Liver (tissue), 9 donors: Measurements from ENCODE around the gene AGPAT4. TPM values are rescaled to one million over a fixed set of nuclear protein-coding genes. Genes with fewer than 3 reads are reported as not detected.

Source experiments
- DNase-seq: peaks from one replicate; pipeline ENCODE4 v3.0.0-alpha.2; 2017; ENCODE audit warnings: low spot score
- H3K27ac ChIP-seq, 2 donors: one replicate each; pipeline ENCODE4 v1.7.0; 2013; ENCODE audit warnings: inconsistent platforms in 2 of 2, low read length in 2 of 2, control low read depth in 1 of 2, low read depth in 1 of 2, mild to moderate bottlenecking in 1 of 2
- H3K27me3 ChIP-seq, 4 donors: one replicate each; pipeline versions ENCODE4 v1.6.1 to v1.7.0; 2013; ENCODE audit warnings: low read length in 3 of 4, inconsistent platforms in 1 of 4, mild to moderate bottlenecking in 1 of 4, moderate library complexity in 1 of 4; ENCODE audit not compliant: control insufficient read depth in 4 of 4, insufficient read depth in 4 of 4
- H3K36me3 ChIP-seq, 4 donors: one replicate each; pipeline versions ENCODE4 v1.6.1 to v1.7.0; 2013; ENCODE audit warnings: low read length in 3 of 4, mild to moderate bottlenecking in 3 of 4, low read depth in 1 of 4, moderate library complexity in 1 of 4; ENCODE audit not compliant: control insufficient read depth in 4 of 4, insufficient read depth in 3 of 4
- H3K4me1 ChIP-seq, 4 donors: one replicate each; pipeline versions ENCODE4 v1.6.1 to v1.7.0; 2013; ENCODE audit warnings: low read length in 3 of 4, mild to moderate bottlenecking in 3 of 4, moderate library complexity in 1 of 4; ENCODE audit not compliant: control insufficient read depth in 4 of 4, insufficient read depth in 4 of 4
- H3K4me3 ChIP-seq, 3 donors: one replicate each; pipeline versions ENCODE4 v1.6.1 to v1.7.0; 2013; ENCODE audit warnings: low read length in 3 of 3, control low read depth in 1 of 3, low read depth in 1 of 3, mild to moderate bottlenecking in 1 of 3
- H3K9ac ChIP-seq, 2 donors: one replicate each; pipeline ENCODE4 v1.7.0; 2013; ENCODE audit warnings: low read length in 2 of 2, mild to moderate bottlenecking in 2 of 2, moderate library complexity in 2 of 2, control low read depth in 1 of 2, low read depth in 1 of 2
- H3K9me3 ChIP-seq, 4 donors: one replicate each; pipeline versions ENCODE4 v1.6.1 to v1.7.0; 2013; ENCODE audit warnings: low read length in 3 of 4; ENCODE audit not compliant: control insufficient read depth in 4 of 4
- FOXA1 ChIP-seq: IDR thresholded peaks from 2 replicates; pipeline ENCODE4 v1.6.1; 2016; ENCODE audit warnings: antibody characterized with exemption
- FOXA2 ChIP-seq: IDR thresholded peaks from 2 replicates; pipeline ENCODE4 v1.6.1; 2016; ENCODE audit warnings: antibody characterized with exemption
- HNF4A ChIP-seq, 2 donors: conservative IDR thresholded peaks; 2 replicates each; pipeline ENCODE4 v1.6.1; 2016; ENCODE audit warnings: antibody characterized with exemption in 2 of 2, mild to moderate bottlenecking in 2 of 2
- HNF4G ChIP-seq: IDR thresholded peaks from 2 replicates; pipeline ENCODE4 v1.6.1; 2016; ENCODE audit warnings: antibody characterized with exemption
- JUND ChIP-seq, 2 donors: IDR thresholded peaks; 2 replicates each; pipeline ENCODE4 v1.6.1; 2016; ENCODE audit warnings: antibody characterized with exemption in 2 of 2
- NR2F2 ChIP-seq: IDR thresholded peaks from 2 replicates; pipeline ENCODE4 v1.6.1; 2016; ENCODE audit warnings: antibody characterized with exemption
- RAD21 ChIP-seq, 2 donors: IDR thresholded peaks; 2 replicates each; pipeline ENCODE4 v1.6.1; 2016; ENCODE audit warnings: antibody characterized with exemption in 2 of 2, mild to moderate bottlenecking in 2 of 2
- RXRA ChIP-seq, 2 donors: IDR thresholded peaks; 2 replicates each; pipeline ENCODE4 v1.6.1; 2017 to 2018; ENCODE audit warnings: antibody characterized with exemption in 2 of 2, mild to moderate bottlenecking in 1 of 2
- SP1 ChIP-seq: IDR thresholded peaks from 2 replicates; pipeline ENCODE4 v1.6.1; 2018; ENCODE audit warnings: antibody characterized with exemption, mild to moderate bottlenecking
- YY1 ChIP-seq: IDR thresholded peaks from 2 replicates; pipeline ENCODE4 v1.6.1; 2016; ENCODE audit warnings: antibody characterized with exemption, mild to moderate bottlenecking
- WGBS: extraction: QIAGEN DNeasy Blood & Tissue Kit; methylation state at CpG from one replicate; pipeline ENCODE4 v1.1.7; 2013; 5-methylcytosine and 5-hydroxymethylcytosine counted together
- polyA plus RNA-seq, 2 donors: library from polyadenylated mRNA; stranded (reverse) in 1 of 2; unstranded in 1 of 2; fragments of 200-250 nt in 1 of 2; fragments of >200 nt in 1 of 2; fragmentation: Nextera tagmentation in 1 of 2; extraction: Ambion mirVana in 1 of 2; gene quantifications; one replicate each; pipeline versions ENCODE4 v1.2.1 to v1.2.3, GENCODE V29; 2013 to 2015
- total RNA-seq, 2 donors: library from RNA; depleted of rRNA; stranded (reverse); fragments of >200 nt; gene quantifications; one replicate each; pipeline ENCODE4 v1.2.3, GENCODE V29; 2014
- TF ChIP-seq, protein P1 (sequence below): IDR thresholded peaks from 2 replicates; pipeline ENCODE4 v1.6.1; 2016; ENCODE audit warnings: antibody characterized with exemption
- TF ChIP-seq, protein P2 (sequence below): fragments of 150-350 bp; IDR thresholded peaks from 2 replicates; pipeline ENCODE4 v1.5.1; 2017; ENCODE audit warnings: improper control_type of control experiment, low read depth, low read length; ENCODE audit not compliant: missing input control
- TF ChIP-seq, protein P3 (sequence below): IDR thresholded peaks from 2 replicates; pipeline ENCODE4 v1.6.1; 2016; ENCODE audit warnings: antibody characterized with exemption
- TF ChIP-seq, protein P4 (sequence below): IDR thresholded peaks from 2 replicates; pipeline ENCODE4 v1.6.1; 2016; ENCODE audit warnings: antibody characterized with exemption
- TF ChIP-seq, protein P5 (sequence below): IDR thresholded peaks from 2 replicates; pipeline ENCODE4 v1.6.1; 2016; ENCODE audit warnings: antibody characterized with exemption, mild to moderate bottlenecking
- donor health status: healthy.
- donor health status: healthy.
- donor health status: healthy.
- donor health status: healthy.
- donor health status: healthy.

The AGPAT4 gene
- total and polyA plus RNA-seq, 4 donors, result 0.44 to 17.5 (median 0.69) TPM

DNA sequence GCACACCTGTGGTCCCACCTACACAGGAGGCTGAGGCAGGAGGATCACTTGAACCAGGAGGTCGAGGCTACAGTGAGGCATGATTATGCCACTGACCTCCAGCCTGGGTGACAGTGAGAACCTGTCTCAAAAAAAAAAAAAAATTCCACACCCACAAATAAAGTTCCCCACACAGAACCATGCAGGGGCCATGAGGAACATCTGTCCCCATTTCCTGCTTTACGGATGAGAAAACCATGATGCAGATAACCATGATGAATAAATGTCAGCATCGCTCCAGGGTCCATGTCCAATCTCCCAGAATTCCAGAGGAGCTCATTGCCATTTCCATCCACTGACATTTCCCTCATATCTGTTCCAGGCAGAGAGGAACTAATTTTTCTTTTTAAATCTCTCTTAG, 16.9 kb upstream of the AGPAT4 start:
- no peak for TF ChIP-seq SP1
- TF ChIP-seq, protein P1, sequence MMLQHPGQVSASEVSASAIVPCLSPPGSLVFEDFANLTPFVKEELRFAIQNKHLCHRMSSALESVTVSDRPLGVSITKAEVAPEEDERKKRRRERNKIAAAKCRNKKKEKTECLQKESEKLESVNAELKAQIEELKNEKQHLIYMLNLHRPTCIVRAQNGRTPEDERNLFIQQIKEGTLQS, result no peak
- TF ChIP-seq HNF4G, result no peak
- TF ChIP-seq HNF4A (conservative IDR thresholded peaks at IDR 0.05), result no peak
- TF ChIP-seq, protein P2, sequence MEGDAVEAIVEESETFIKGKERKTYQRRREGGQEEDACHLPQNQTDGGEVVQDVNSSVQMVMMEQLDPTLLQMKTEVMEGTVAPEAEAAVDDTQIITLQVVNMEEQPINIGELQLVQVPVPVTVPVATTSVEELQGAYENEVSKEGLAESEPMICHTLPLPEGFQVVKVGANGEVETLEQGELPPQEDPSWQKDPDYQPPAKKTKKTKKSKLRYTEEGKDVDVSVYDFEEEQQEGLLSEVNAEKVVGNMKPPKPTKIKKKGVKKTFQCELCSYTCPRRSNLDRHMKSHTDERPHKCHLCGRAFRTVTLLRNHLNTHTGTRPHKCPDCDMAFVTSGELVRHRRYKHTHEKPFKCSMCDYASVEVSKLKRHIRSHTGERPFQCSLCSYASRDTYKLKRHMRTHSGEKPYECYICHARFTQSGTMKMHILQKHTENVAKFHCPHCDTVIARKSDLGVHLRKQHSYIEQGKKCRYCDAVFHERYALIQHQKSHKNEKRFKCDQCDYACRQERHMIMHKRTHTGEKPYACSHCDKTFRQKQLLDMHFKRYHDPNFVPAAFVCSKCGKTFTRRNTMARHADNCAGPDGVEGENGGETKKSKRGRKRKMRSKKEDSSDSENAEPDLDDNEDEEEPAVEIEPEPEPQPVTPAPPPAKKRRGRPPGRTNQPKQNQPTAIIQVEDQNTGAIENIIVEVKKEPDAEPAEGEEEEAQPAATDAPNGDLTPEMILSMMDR, result no peak
- TF ChIP-seq, protein P3, sequence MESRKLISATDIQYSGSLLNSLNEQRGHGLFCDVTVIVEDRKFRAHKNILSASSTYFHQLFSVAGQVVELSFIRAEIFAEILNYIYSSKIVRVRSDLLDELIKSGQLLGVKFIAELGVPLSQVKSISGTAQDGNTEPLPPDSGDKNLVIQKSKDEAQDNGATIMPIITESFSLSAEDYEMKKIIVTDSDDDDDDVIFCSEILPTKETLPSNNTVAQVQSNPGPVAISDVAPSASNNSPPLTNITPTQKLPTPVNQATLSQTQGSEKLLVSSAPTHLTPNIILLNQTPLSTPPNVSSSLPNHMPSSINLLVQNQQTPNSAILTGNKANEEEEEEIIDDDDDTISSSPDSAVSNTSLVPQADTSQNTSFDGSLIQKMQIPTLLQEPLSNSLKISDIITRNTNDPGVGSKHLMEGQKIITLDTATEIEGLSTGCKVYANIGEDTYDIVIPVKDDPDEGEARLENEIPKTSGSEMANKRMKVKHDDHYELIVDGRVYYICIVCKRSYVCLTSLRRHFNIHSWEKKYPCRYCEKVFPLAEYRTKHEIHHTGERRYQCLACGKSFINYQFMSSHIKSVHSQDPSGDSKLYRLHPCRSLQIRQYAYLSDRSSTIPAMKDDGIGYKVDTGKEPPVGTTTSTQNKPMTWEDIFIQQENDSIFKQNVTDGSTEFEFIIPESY, result no peak
- TF ChIP-seq, protein P4, sequence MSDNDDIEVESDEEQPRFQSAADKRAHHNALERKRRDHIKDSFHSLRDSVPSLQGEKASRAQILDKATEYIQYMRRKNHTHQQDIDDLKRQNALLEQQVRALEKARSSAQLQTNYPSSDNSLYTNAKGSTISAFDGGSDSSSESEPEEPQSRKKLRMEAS, result no peak
- no peak for TF ChIP-seq RXRA (IDR thresholded peaks at IDR 0.05)
- TF ChIP-seq YY1, result no peak
- no peak for TF ChIP-seq NR2F2
- TF ChIP-seq RAD21 (IDR thresholded peaks at IDR 0.05), result no peak
- H3K4me3 ChIP-seq, result no peak overlapping the region
- 71% methylated on average over 3 of the region's 3 CpGs for WGBS
- no peak overlapping the region for H3K27ac ChIP-seq
- no peaks in the 10 kb centered on the region for H3K36me3 ChIP-seq
- H3K9me3 ChIP-seq, result no peaks in the 10 kb centered on the region
- no peak overlapping the region for H3K9ac ChIP-seq
- no peaks in the 10 kb centered on the region for H3K27me3 ChIP-seq
- H3K4me1 ChIP-seq, result no peaks in the 10 kb centered on the region
- no peak for DNase-seq

DNA sequence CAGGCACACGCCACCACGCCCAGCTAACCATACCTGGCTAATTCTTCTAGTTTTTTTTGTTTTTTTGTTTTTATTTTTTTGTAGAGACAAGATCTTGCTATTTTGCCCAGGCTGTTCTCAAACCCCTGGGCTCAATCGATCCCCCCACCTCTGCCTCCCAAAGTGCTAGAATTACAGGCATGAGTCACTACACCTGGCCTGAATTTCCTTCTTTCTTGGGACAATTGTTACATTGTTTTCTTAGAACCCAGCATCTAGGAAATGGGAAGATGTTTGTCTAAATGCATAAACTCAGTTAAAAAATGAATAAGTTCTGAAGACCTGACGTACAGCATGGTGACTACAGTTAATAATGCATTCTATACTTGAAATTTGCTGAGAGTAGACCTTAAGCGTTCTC, 10.8 kb upstream of the AGPAT4 start:
- no peaks in the 10 kb centered on the region for H3K36me3 ChIP-seq
- no peak overlapping the region for H3K9ac ChIP-seq
- peaks cover 0 to 5% (median 2%) of the 10 kb centered on the region in 4 donors for H3K9me3 ChIP-seq
- H3K27me3 ChIP-seq, result no peaks in the 10 kb centered on the region
- TF ChIP-seq, protein P1, result no peak
- TF ChIP-seq, protein P4, result no peak
- TF ChIP-seq FOXA1 (no peak), JUND (IDR thresholded peaks at IDR 0.05) (no peak), SP1 (no peak), YY1 (no peak), RXRA (IDR thresholded peaks at IDR 0.05) (no peak), FOXA2 (no peak), HNF4A (conservative IDR thresholded peaks at IDR 0.05) (no peak), RAD21 (IDR thresholded peaks at IDR 0.05) (no peak)
- TF ChIP-seq, protein P3, result no peak
- TF ChIP-seq, protein P5, sequence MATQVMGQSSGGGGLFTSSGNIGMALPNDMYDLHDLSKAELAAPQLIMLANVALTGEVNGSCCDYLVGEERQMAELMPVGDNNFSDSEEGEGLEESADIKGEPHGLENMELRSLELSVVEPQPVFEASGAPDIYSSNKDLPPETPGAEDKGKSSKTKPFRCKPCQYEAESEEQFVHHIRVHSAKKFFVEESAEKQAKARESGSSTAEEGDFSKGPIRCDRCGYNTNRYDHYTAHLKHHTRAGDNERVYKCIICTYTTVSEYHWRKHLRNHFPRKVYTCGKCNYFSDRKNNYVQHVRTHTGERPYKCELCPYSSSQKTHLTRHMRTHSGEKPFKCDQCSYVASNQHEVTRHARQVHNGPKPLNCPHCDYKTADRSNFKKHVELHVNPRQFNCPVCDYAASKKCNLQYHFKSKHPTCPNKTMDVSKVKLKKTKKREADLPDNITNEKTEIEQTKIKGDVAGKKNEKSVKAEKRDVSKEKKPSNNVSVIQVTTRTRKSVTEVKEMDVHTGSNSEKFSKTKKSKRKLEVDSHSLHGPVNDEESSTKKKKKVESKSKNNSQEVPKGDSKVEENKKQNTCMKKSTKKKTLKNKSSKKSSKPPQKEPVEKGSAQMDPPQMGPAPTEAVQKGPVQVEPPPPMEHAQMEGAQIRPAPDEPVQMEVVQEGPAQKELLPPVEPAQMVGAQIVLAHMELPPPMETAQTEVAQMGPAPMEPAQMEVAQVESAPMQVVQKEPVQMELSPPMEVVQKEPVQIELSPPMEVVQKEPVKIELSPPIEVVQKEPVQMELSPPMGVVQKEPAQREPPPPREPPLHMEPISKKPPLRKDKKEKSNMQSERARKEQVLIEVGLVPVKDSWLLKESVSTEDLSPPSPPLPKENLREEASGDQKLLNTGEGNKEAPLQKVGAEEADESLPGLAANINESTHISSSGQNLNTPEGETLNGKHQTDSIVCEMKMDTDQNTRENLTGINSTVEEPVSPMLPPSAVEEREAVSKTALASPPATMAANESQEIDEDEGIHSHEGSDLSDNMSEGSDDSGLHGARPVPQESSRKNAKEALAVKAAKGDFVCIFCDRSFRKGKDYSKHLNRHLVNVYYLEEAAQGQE, result no peak
- H3K27ac ChIP-seq, result no peak overlapping the region
- DNase-seq, result no peak
- no peak overlapping the region for H3K4me3 ChIP-seq
- WGBS, result 89% methylated on average over 5 of the region's 5 CpGs
- no peaks in the 10 kb centered on the region for H3K4me1 ChIP-seq
